HG02623 (cell line): ENCODE results near the gene PSMB3.
A peak's percentile ranks its signal among the peaks of the same experiment; 100 is the strongest.
"Not testable (repeated sequence)": the region's sequence is repeated elsewhere in the genome, so short reads cannot be mapped to it uniquely, and the experiment has no call there.

Experiments
- ATAC-seq: cut with Tn5 transposase; IDR thresholded peaks from one replicate; pipeline ENCODE4 v1.9.1; 2021; ENCODE audit warnings: moderate library complexity; ENCODE audit not compliant: unreplicated experiment

PSMB3 gene

GRCh38 chr17:38715216-38715943 lies 37.2 kb upstream of the PSMB3 start:
- no peak for ATAC-seq

DNA sequence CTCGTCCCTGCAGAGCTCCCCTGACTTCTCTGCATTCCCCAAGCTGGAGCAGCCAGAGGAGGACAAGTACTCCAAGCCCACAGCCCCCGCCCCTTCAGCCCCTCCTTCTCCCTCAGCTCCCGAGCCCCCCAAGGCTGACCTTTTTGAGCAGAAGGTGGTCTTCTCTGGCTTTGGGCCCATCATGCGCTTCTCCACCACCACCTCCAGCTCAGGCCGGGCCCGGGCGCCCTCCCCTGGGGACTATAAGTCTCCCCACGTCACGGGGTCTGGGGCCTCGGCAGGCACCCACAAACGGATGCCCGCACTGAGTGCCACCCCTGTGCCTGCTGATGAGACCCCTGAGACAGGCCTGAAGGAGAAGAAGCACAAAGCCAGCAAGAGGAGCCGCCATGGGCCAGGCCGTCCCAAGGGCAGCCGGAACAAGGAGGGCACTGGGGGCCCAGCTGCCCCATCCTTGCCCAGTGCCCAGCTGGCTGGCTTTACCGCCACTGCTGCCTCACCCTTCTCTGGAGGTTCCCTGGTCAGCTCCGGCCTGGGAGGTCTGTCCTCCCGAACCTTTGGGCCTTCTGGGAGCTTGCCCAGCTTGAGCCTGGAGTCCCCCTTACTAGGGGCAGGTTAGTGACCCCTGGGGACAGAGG lies 36.1 kb upstream of the PSMB3 start:
- ATAC-seq = no peak

- no peak for ATAC-seq
Measured at GRCh38 chr17:38717139-38717745, 35.3 kb upstream of the PSMB3 start.

DNA sequence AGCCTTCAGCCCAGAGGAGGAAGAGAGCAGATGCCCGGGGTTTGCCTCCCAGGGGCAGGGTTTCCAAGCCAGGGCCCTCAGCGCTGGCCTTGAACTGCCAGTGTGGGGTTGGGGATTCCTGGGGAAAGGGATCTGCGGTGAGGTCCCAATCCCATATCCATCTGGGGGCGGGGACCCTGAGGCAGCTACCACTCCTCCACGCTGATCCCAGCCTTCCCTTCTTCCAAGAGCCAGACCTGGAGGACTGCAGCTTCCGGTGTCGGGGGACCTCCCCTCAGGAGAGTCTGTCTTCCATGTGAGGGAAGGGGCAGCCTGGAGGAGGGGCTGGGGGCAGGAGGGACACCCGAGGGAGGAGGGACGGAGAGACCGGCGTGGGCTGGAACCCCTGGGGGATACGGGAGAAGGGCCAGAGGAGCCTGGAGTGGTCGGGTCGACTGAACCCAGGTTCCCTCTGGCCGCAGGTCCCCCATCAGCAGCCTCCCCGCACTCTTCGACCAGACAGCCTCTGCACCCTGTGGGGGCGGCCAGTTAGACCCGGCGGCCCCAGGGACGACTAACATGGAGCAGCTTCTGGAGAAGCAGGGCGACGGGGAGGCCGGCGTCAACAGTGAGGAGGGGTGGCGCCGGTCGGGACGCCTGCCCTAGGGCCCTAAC lies 33.1 kb upstream of the PSMB3 start:
- no peak for ATAC-seq

GRCh38 chr17:38719943-38720641 lies 32.4 kb upstream of the PSMB3 start:
- no peak for ATAC-seq

DNA sequence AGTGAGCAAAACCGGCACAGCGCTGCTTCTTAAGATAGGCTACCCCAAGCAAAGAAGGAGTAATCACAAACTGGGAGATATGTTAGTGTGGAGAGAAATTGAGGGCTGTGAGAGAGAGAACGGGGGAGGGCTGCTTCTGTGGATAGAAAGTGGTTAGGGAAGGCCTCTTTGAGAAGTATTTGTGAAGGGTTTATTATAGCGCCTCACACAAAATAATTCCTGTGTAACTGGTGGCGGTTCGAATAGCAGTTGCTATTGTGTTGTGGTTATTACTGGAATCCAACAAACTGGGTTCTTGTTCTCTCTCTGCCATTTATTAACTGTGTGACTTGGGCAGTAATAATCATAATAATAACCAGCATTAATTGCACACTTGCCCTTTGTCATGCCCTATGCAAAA lies 31.6 kb upstream of the PSMB3 start:
- no peak for ATAC-seq

DNA sequence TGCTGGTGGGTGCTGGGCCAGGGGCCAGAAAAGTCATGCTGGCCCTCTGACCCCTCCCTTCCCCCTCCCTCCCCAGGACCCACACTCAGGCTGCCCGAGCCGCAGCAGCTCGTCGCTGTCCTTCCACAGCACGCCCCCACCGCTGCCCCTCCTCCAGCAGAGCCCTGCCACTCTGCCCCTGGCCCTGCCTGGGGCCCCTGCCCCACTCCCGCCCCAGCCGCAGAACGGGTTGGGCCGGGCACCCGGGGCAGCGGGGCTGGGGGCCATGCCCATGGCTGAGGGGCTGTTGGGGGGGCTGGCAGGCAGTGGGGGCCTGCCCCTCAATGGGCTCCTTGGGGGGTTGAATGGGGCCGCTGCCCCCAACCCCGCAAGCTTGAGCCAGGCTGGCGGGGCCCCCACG lies 30.7 kb upstream of the PSMB3 start:
- ATAC-seq = no peak

GRCh38 chr17:38724337-38724988 lies 28.1 kb upstream of the PSMB3 start:
- no peak for ATAC-seq

GRCh38 chr17:38725066-38725465 lies 27.5 kb upstream of the PSMB3 start:
- ATAC-seq = no peak

DNA sequence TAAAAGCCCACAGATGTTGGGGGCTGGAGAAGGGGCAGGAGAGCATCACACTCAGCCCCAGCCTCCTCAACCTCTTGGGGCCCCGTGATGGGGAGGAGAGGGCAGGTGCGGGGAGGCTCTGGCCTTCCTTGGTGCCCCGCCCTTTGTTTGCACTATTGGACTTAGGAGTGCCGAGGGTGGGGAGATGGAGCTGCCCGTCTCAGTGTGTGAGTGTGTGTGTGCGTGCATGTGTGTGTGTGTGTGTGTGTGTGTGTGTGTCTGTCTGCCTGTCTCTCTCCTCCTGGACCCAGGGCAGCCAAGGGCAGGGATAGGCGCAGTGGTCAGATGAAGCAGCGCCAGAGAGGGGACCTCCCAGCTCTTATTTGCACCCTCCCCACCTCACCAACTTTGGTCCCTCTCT lies 26.4 kb upstream of the PSMB3 start:
- ATAC-seq = not testable (repeated sequence)

GRCh38 chr17:38727736-38728135 lies 24.8 kb upstream of the PSMB3 start:
- ATAC-seq = no peak

GRCh38 chr17:38728290-38728831 lies 24.2 kb upstream of the PSMB3 start:
- no peak for ATAC-seq

DNA sequence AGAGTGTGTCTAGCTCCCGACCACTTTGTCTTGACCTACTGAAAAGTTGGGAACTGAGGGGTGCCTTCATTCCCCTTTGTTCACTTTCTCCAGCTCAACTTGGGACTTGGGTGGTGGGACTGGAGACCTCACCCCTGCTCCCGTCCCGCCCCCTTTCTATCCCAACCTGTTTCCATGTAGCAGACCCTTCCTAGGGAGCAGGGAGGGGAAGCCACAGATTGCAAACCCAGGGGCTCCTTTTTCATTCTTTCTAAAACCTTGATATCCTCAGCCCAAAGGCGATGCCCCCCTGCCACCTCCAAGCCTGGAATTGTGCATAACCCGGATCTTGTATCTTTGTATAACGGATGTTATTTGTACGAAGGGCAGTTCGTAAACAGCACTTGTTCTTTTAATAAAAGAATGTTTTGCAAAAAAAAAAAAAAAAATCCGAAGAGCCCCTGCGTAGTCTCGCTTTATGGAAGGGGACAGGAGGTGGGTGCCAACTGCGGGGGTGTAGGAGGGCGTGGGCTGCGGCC lies 23.1 kb upstream of the PSMB3 start:
- ATAC-seq = no peak

DNA sequence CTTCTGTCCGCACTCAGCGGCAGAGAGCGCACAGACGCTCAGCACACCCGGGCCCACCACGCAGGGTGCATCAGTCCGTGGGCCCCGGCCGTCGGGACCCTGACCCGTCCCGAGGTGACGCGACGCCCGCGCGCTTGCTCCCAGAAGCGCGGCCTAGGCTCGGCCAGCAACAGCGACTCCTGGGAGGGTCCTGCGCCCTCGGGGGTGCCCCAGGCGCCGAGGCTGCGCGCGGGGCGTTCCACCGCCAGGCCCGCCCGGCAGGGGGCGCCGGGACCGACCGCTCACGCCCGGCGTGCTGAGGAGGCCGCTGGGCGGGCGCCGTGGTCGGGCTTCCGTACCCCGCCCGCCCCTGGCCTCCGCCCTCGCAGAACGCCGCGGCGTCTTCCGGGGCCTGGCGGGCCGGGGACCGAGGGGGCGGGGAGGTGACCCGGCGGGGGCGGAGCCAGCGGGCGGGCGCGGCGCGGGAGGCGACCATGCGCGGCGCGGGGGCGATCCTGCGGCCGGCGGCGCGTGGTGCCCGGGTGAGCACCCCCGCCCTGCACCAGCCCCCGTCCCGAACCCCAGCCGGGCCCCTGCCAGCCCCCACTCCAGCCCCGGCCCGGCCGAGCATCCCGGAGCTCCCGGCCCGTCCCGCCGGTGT lies 22.5 kb upstream of the PSMB3 start, which contains the start of gene CISD3:
CISD3 (plus strand) TSS at position 456 of the 640 bp plus-strand sequence; CDS start at position 474, 18 bp downstream.
- peak; percentile 79 for ATAC-seq

GRCh38 chr17:38730526-38731379 lies 21.8 kb upstream of the PSMB3 start:
- no peak for ATAC-seq

DNA sequence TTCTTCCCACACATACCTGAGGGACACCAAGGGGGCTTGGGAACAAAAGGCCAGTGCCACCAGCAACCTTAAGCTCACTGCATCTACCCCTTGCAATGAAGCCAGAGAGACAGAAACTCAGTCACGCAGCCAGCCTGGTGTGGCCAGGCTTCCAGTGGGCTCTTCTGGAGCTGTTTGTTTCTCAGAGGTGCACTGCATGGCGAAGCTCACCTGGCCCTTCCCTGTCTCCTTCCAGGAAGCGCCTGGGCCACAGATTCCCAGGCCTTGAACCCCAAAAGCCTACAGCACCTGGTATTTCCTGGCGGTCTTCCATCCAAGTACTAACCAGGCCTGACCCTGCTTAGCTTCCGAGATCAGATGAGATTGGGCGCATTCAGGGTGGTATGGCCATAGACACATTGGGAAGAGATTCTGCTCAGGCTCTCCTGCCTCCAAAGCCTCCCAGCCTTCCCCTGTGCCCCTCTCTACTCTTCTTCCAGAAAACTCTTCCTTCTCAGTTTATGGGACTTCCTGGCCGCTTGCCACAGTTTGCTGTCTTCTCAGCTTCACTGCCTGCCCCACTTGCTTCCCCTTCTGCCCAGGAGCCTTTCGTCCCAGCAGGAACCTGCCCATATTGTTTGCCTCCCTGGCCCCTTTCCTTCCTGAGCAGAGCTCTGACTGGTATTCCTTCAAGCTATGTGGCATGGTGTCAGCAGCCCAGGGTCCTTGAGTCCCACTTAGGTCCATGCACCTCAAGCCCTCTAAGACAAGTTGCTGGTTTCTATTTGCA lies 20.8 kb upstream of the PSMB3 start:
- no peak for ATAC-seq

GRCh38 chr17:38732376-38733281 lies 19.9 kb upstream of the PSMB3 start:
- no peak for ATAC-seq
